GM15510 (cell line): ENCODE data around the gene DNAJC15.

Source experiments
- POLR2A ChIP-seq: IDR thresholded peaks from 3 replicates; pipeline ENCODE4 v1.6.1; 2011; ENCODE audit warnings: borderline replicate concordance; ENCODE audit not compliant: insufficient read length; ENCODE audit errors: extremely low read depth

The DNAJC15 gene

GRCh38 chr13:43089912-43090498, 66.6 kb downstream of the DNAJC15 start:
- TF ChIP-seq POLR2A, result no peak

- no peak for TF ChIP-seq POLR2A
Measured at GRCh38 chr13:43094901-43095300, 71.5 kb downstream of the DNAJC15 start.

GRCh38 chr13:43095771-43096719, 72.7 kb downstream of the DNAJC15 start:
- no peak for TF ChIP-seq POLR2A

GRCh38 chr13:43100667-43101066, 77.3 kb downstream of the DNAJC15 start:
- no peak for TF ChIP-seq POLR2A

- TF ChIP-seq POLR2A, result no peak
Measured at GRCh38 chr13:43102304-43102703, 78.9 kb downstream of the DNAJC15 start.

- TF ChIP-seq POLR2A, result no peak
Measured at GRCh38 chr13:43107780-43108179, 84.4 kb downstream of the DNAJC15 start.

- TF ChIP-seq POLR2A, result no peak
Measured at GRCh38 chr13:43110036-43110435, 86.7 kb downstream of the DNAJC15 start.

- no peak for TF ChIP-seq POLR2A
Measured at GRCh38 chr13:43110658-43111057, 87.3 kb downstream of the DNAJC15 start.

GRCh38 chr13:43111559-43112400, 88.4 kb downstream of the DNAJC15 start:
- TF ChIP-seq POLR2A, result no peak

- TF ChIP-seq POLR2A, result no peak
Measured at GRCh38 chr13:43113603-43114002, 90.2 kb downstream of the DNAJC15 start.

GRCh38 chr13:43114504-43114903, 91.1 kb downstream of the DNAJC15 start:
- TF ChIP-seq POLR2A, result no peak

GRCh38 chr13:43115141-43115540, 91.8 kb downstream of the DNAJC15 start:
- TF ChIP-seq POLR2A, result no peak

- TF ChIP-seq POLR2A, result no peak
Measured at GRCh38 chr13:43116242-43116641, 92.9 kb downstream of the DNAJC15 start.

- no peak for TF ChIP-seq POLR2A
Measured at GRCh38 chr13:43118521-43118920, 95.1 kb downstream of the DNAJC15 start.

GRCh38 chr13:43119206-43119605, 95.8 kb downstream of the DNAJC15 start:
- no peak for TF ChIP-seq POLR2A
